Embryonic facial prominence (tissue), 1 donor: ENCODE measurements around the gene SLC6A17.

ENCODE experiments used
- DNase-seq: peaks from one replicate; pipeline ENCODE4 v3.0.0-alpha.2; 2016; ENCODE audit errors: extremely low spot score

SLC6A17 gene

DNA sequence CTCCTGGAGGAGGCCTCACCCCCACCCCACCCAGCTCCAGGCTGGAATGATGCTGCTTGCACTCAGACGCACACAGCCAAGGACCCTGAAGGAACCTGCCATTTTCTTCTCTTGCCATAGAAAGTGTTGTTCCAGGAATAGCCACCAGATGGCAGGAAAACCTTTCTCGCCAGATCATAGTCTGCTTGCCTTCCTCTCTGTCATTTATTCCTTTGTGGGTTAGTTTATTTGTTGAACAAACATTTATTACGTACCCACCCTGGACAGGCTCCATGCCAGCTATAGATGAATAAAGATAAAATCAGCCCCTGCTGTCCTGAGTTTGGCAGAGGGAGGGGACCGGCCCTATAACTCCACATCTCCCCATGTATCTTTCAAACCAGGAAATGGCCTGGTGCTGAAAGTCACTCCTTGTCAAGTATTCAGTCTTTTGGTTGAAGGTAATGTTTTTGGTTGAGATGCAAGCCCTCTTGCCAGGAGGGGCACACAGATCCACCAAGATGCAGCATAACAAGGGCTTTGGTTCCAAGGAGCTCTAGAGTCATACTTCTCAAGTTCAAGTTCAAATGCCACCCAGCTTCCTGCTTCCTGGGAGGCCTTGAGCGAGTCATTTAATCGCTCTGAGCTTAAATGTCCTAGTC is 52.8 kb downstream of the SLC6A17 start:
- DNase-seq: peak; percentile 66

DNA sequence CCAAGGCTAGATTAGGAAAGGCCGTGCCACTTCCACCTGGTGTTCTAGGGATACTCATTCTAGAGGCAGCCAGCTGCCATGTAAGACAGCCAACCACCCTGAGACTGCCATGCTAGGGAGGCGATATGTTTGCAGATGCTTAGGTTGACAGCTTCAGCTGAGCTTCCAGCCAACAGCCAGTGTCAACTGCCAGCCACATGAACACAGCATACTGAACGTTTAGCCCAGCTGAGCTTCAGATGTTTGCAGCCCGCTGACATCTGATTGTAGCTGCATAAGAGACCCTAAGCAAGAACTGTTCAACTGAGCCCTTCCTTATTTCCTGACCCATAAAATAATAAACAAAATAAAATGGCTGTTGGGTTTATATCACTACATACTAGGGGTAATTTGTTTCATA is 54.9 kb downstream of the SLC6A17 start:
- no peak for DNase-seq

DNA sequence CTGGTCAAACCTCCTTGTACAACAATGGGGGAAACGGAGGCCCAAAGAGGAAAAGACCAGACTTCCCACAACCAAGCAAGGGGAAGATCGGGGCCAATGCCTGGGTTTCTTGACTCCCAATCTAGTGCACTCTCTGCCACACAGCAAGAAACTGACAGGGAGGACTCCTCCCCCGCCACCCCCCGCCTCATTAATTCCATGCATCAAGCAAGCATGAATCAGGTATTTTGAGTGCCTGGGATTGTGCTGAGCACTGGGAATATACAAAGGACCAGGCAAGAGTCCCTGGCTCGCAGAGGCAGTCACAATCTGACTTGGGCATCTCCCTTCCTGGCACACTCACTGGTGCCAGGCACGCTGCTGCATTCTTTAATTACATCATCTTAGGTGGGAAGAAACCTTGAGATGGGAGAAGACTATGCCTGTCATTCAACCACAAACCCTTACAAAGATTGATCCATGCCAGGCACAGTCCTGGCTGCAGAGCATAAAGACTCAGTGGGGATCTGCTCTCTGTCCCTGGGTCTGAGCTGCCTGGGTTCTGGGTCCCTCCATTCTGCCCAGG is 55.4 kb downstream of the SLC6A17 start:
- no peak for DNase-seq

DNA sequence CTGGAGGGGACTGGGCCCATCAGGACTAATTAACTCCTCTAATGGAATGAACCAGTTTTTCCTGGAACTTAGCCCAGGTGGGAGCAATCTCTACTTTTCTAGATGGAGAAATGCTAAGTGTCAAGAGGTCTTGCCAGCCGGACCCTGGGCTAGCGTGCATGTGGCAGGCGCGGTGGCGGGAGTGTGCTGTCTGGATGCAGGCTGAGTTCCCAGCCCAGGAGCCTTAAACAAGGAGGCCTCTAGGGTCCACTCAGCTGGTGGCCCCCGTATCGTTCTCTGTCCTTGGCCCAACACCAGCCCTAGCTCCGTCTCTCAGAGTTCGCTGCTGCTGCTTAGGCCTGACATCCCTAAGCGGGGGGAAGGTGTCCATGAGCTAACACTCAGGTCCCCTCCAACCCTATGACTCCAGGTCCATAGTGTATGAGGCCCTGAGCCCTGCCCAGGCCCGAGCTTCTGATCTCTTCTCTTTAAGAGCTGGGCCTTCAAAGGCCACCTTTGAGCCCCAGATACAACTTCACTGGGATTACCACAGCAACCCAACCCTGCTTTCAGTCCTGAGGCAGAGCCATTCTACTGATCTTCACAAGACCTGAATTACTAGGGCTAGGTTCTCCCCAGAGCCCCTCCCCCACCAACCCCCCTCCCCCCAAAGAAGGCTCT is 56.1 kb downstream of the SLC6A17 start:
- no peak for DNase-seq

DNA sequence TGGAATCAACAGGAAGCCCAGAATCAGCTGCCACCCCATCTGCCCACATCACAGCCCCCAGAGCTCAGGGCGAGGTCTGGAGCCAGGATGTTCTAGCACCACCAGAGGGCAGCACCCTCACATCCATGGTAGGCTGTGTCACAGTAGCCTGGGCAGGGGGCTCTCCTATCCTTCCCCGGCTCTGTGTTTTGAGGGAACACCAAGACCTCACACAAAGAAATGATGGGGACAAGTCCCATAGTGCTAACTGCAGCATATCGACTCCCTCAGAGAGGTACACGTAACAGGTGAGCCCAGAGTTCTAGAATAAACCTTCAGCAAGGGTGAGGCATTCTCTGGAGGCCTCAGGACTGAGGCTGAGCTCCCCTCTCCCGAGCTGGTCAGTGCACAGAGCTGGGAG is 57.5 kb downstream of the SLC6A17 start:
- no peak for DNase-seq

DNA sequence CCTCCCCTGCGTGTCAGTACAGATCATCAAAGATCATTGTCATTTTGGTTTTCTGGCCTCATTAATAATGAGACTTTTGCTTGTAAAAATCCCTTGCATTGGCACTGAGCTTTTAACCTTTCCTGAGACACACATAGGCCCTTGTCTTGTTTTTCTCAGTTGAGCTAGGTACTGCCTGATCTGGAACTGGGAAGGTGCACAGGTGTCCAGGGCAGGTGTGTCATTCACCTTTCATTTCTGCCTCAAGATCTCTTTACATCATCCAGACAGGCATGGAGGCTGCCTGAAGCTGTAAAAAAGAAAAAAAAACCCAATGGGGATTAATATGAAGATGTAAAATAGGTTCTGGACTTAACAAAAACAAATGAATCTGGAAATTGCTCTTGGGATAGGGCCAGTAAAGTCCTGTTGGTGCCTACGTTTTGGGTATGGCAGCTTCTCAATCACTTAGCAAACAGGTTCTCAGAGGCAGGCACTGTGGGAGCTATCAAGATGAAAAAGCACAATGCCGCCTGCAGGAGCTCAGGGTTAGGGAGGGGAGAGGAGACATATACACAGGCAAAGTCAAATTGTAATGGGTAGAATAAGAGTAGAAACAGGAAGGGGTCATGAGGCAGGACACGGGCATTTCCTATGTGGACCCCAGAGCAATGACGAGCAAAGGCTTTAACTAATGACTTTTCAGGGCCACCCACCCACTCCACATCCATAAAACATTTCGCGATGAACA is 58.8 kb downstream of the SLC6A17 start:
- no peak for DNase-seq

DNA sequence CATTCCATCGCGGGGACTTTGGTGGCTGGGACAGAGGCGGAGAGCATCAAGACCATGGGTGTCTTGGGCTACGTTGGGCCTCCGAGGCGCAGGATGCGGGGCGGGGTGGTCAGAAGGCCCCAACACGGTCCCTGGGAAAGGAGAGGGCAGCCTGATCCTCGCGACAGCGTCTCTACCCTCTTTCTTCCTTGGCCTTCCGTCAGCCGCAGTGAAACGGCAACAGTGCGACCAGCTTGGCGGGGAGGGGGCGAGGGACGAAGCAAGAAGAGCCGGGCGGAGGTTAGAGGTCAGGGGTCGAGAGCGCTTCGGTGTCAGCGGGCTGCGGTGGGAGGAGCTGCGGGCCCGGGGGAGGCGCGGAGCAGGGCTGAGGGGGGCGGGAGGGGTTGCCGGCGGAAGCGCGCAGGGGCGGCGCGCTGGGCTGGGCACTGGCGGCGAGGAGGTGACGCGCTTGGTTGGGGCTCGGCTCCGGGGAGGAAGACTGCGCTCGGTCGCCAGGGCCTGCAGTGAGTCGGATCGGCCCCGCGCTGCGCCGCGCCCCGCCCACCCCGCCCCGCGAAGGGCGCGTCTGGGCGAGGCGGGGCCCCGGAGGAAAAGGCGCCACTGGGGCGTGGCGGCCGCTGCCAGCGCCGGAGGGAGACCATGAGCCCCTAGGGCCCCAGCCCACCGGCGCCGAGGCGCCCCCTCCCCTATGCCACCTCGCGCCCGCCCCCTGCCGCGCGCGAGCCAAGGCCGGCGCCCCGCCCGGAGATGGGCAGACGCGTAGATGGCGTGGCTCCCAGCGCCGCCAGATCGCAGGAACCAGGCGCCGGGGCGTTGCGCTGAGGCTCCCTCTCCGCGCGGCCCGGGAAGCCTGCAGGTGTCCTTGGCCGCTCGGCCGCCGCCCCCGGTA is 59.7 kb downstream of the SLC6A17 start, which contains the start of gene KCNC4:
TSS of gene KCNC4 (plus strand) at position 600 of the 889 bp plus-strand sequence. CDS start 1,186 bp downstream, outside the sequence.
- DNase-seq: no peak

DNA sequence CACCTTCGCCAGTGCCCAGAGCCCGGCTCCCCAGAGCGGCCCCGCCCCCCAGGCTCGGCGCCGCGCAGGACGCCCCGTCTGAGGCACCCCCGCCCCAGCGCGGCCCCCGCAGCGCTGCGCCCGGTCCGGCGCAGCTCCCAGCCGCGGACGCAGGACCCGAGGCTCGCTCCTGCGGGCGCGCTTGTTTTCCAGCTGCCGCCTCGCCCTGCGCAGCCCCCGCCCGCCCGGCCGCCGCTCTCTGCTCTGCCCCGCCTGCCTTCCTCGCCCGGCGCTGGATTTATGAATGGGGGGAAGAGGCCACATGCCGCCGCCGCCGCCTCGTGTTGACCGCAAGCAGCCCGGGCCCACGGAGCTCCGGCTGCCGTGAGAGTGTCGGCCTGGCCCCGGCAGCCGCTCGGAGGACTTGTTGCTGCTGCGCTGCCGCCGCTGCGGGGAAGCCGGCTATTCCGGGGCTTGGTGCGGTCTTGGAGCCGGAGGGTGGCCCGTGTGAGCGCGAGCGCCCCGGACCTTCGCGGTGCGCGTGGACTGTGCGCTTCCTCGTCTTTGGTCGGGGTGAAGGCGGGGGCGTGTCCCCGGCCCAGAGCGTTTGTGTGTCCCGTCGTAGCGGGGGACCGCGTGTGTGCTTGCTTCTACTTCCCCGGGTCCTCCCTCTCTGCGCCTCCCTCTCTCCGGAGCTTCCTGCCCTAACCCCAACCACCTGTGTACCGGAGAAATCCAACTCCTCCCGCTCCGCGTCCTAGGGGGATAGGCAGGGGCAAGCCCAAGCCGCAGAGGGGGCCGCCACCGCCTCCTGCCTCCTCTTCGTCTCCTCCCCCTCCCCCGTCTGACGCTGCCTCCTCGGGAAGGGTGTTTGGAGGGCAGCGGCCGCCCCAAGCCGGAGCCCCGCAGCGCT is 60.6 kb downstream of the SLC6A17 start:
- DNase-seq: no peak

DNA sequence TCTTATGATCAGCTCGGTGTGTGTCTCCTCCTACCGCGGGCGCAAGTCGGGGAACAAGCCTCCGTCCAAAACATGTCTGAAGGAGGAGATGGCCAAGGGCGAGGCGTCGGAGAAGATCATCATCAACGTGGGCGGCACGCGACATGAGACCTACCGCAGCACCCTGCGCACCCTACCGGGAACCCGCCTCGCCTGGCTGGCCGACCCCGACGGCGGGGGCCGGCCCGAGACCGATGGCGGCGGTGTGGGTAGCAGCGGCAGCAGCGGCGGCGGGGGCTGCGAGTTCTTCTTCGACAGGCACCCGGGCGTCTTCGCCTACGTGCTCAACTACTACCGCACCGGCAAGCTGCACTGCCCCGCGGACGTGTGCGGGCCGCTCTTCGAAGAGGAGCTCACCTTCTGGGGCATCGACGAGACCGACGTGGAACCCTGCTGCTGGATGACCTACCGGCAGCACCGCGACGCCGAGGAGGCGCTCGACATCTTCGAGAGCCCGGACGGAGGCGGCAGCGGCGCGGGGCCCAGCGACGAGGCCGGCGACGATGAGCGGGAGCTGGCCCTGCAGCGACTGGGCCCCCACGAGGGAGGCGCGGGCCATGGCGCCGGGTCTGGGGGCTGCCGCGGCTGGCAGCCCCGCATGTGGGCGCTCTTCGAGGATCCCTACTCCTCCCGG is 61.3 kb downstream of the SLC6A17 start:
- DNase-seq: no peak

DNA sequence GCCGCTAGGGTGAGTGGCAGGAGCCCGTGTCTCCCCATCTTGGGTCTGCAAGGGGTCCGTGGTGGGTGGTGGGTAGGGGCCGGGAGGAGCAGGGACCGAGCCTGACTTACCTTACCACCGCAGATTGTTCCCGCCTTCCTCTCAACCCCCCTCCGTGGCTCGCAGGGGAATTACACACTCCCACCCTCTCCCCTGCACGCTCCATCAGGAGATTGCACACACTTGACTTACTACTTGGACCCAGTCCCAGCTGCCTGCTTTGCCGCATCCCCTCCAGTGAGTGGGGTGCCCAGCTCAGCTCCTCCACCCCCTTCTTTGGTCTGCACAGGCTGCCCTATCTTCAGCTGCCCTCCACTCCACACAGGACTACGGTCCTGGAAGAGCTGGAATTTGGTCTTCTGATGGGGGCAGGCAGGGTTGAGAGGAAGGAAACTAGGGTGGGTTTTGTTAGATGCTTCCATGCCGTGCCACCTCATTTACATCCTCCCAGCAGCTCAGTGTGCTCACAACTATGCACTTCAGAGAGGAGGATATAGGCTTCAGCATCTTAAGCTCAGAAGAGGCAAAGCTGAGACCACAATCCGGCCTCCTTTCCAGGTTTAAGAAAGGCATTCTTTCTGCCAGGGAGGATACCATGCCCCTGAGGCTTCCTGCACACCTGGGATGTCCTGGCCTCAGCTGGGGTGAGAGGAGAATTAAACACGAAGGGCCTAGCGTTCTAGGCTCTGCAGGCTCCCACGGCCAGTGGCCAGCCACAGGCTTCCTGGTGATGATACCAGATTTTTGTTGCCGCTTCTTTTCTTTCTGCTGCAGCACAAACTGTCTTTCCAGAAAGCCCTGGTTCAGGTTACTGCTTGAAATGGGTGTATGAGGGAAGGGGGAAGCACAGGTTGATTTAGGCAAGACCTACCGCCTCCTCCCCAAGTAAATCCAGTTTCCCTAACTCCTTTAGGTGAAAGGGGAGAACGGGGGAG is 62.2 kb downstream of the SLC6A17 start:
- no peak for DNase-seq

DNA sequence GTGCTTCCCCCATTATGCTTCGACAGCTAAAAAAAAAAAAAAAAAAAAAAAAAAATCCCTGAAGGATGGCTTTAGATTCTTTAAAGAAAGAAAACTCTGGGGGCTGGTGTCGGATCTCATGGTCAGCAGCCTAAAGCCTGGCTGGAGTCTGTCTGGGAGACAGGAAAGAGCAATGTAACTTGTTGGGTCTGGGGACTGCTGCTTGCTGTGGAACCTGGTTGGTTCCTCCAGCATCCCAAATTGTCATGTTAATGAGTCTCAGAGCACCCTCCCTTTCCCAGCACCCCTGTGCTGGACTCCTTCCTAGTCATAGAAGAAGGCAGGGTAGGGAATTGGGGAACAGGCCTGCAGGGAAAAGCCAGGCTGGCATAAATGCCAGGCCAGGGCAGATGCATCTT is 62.8 kb downstream of the SLC6A17 start:
- no peak for DNase-seq

DNA sequence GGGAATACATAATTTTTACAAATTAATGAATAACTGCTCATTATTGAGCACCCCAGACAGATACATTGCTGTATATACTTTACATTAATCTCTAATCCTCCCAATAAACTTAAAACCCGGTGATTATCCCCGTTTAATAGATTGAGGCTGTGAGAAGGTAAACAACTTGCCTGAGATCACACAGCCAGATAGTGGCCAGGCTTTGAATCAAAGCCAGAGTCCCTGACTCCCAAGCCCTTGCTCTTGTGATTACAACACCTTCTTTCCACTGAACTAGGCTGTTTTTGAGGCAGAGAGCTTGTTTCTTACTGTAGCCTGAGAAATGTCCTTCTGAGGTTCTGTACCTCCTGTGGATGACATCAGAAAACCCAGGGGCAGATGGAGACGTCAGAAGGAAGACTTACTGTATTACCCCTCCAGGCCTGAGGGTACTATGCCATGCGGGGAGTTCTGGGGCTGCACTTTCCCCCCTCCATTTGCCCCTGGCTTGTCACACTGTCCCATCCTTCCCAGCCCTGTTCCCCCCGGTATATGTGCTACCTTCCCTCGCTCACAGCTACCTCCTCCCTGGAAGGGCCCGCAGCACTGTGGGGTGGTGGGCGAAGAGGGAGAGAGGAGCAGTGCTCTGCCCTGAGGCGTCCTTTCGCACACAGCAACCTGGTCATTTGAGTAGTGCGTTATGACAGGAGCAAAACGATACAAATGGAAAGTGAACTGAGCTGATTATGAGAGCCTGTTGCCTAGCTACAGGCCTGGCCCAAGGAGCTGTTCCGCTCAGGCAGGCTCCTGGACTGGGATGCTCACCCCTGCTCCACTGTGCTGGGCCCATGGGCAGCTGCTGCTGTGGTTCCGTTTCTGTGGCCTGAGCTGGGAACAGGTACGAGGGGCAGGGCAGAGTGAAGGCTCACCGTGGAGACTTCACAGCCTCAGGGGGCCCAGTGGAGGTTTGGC is 64.4 kb downstream of the SLC6A17 start:
- DNase-seq: no peak

DNA sequence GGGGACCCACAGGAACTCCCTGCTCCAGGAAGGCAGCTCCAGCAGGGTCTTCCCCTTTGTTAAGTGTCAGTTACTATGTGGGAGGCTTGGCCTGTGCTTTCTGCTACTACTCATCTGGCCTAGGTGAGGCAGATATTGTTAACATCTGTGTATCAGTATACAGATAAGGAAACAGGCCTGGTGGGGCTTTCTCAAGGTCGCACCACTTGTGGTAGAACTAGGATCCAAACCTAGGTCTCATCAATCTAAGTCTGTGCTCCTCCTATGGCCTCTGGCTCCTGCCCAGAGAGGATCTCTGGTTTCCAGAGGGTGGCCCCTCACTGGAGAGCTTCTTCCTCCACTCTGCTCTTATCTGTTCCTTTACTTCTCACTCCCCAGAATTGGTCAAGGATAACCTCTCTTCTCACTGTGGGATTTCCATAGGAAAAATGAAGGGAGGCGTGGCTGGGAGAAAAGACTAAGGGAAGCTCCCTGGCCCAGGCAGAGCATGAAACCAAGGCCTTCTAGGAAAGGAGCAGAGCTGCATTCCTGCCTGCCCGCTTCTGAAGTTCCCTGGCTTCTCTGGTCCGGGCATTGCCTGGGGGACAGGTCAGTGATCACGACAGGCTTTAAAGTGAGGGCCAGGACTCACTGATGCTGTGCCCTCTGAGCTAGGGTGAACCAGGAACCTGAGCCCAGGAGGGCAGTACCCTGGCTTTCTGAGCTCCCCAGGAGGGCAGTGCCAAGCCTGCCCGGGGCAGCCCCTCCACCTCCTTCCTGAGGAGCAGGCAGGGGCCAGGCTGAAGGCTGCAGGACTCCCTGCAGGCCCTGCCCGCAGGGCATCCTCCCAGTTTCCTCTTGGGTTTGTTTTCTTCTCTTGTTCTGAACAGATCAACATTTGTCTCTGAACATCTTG is 65.6 kb downstream of the SLC6A17 start:
- no peak for DNase-seq

DNA sequence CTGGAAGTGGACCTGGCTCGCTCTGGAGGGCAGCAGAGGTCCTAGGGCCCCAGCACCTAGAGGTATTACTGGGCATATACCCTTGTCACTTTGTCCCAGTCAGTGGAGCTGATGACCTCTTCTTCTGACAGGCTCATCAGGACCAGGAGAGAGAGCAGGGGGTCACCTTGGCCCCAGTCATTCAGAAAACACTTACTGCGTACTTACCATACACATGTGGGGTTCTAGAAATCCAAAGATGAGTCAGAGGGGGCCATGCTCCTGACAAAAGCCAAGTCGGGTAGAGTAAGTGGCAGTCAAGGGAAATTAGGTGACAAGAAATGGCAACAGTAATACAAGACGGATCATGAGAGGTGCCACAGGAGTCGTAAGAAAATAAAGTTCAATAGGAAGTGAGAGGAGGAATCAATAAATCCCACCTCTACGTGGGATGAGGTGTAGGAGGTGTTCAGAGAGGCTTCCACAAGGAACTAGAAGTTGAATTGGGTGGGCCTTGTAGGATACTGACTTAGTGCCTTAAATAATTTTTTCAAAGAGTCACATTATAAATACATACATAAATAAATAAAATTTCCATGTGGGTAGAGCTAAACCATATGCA is 66.7 kb downstream of the SLC6A17 start:
- DNase-seq: no peak

DNA sequence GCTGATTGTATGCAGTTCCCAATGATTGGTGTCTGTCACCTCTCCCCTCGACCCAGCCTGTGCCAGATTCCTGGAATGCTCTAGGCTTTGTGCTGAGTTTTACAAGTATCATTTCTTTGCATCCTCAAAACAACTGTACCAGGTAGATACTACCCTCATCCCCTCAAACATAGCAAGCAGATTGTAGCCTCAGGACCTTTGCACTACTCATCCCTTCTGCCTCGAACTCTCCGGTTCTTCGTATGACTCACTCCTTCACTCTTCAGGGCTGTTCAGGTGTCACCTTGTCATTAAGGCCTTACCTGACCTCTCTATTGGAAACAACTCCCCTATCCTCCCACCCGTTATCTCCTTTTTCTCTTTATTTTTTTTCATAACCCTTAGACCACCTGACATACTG is 67.8 kb downstream of the SLC6A17 start:
- no peak for DNase-seq

DNA sequence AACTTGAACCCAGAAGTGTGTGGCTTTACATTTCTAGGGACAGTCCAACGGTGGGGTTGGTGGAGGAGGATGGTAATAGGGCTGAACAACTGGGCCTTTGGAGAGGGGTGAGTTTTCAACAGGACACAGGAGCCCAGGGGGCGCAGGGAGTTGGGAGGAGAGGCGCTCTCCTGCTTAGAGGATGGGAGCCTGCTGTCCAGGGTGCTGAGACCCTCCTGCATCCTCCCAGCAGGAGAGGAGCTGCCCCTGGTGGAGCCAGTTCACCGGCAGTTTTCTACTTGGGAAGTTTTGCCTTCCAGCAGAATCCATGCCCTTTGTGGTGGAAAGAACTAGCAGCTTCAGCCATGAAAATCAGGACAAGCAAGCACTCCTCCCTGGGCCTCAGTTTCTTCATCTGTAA is 68.4 kb downstream of the SLC6A17 start:
- DNase-seq: no peak
